NCI-H774 (cell line): ENCODE results near the gene ZBTB20.

Experiments used
- DNase-seq: peaks from one replicate; lab custom pipeline; 2025; lab: John Stamatoyannopoulos, UW

ZBTB20 gene

DNA sequence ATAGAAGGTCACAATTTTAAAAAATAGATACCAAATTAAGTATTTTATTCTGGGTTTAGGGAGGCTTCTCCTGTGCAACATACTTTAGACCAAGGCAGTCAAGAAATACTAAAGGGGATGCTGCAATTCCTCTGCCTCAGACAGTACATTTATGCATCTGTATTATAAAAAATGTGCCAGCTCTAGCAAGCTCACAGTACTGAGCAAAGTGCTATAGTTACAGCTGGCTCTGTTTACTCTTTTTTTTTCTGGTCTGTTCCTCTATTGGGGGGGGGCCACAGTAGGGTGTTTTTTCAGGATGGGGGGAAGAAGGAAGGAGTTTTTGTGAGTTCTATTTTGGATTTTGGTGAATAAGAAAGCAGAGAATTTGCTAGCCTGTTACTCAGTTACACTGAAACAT lies 668.3 kb downstream of the ZBTB20 start:
- no peak for DNase-seq

DNA sequence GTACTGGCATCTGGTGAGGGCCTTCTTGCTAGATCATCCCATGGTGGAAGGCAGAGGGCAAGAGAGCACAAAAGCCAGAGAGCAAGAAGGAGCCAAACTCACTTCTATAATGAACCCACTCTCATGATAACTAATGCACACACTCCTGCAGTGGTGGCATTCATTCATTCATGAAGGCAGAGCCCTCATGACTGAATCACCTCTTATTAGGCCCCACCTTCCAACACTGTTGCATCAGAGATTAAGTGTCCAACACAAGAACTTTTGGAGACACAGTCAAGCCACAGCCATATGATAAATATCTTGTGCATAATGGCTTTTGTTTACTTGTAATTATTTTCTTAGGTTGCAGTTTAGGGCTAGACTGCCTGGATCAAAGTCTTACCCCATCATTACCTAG lies 670.6 kb downstream of the ZBTB20 start:
- DNase-seq, result no peak

DNA sequence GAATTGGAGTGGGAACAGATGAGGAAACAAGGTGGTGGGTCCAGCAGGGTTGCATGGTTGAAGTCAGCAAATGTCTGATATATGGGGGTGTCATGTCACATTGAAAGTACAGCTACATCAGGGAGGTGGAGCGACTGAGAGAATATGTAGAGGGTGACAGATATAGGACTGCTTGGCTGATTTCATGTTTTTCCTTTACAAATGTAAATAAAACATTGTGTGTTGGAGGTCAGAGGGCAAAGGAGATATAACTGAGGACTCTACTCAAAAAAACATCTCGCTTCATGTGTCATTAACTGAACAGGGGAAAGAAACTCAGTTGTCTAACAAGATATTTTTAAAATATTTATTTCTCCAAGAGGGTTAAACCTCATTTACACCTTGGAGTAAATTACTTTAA lies 675.6 kb downstream of the ZBTB20 start:
- DNase-seq, result no peak

DNA sequence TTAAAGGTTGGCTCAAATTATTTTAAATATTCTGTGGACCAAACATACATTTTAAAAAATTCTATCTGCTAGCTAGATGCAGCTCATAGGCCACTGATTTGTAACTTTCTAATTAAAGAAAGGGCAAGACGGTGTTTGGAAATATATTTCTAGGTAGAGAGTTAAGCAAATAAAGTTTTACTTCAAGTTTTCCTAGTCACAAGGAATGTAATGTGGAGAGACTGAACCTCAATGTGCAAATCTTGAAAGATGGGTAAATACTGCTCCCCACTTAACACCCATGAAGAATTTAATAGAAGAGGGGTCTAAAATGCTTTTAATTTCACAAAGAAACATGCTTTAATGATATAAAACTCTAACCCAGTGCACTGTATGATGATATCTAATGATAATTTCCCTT lies 678.0 kb downstream of the ZBTB20 start:
- DNase-seq, result no peak

DNA sequence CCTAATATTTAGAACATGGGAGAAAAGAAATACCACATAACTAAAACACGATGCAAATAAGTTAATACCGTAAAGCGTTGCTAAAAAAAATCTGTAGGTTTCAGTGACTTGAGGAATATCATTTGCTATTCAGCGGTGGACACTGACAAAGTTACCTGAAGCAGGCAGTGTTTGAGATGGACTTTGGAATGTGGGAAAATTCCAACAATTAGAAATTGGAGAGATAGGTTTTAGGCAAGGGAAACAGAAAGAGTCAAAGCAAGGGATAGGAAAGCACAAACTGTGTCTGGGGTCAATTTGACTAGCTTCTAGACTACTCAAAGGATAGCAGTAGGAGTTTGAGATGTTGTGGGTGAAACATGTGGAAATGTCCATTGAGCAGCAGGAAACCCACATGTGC lies 680.3 kb downstream of the ZBTB20 start:
- no peak for DNase-seq

DNA sequence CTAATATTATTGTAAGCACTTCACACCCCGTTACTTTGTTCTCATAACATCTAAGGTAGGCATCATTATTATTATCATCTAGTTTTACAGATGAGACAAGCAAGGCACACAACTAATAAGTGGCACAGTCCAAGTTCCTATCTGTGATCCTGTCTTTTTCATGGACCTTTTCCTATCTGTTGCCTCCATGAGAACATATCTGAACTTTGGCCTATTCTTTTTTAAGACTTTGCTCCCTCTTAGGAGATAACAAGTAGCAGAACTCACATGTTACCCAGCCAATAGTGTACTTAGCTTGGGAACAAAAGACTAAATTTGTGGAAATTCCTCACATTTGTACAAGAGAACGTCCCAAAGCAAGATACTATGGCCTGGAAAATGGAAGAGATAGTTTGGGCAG lies 680.8 kb downstream of the ZBTB20 start:
- no peak for DNase-seq

DNA sequence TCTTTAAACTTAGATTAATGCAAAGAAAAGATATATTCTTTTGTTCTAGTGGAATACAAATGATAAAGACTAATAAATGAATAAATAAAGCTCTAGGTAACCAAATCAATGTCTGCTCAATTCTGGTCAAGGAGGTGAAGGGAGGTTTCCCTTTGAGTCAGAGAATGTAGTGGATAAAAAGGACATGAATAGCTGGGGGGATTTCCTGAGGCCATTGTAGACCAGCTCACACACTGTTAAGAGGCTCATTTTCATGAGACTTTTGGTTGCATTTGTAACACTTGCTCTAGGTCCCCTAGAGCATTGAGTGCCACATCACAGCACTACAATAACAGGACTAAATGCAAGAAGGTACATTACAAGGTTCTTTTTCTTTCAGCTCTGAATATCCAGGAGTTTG lies 682.5 kb downstream of the ZBTB20 start:
- no peak for DNase-seq

DNA sequence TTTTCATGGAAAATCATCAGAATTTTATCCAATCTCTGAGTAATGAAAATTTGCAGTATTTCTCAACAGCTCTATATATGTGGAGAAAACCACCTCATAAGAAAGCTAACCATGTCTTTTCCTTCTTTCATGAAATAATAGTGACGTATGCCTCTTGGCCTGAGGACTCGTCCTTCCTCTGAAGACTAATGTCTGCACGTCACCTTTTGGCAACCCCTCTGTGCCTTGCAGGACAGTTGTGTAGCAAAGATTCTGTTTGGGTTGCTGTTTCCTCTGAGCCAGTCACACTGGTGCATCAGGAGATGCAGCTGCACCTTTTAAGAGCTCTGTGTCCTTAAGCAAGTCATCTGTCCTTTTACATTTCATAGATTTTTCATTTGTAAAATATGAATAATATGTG lies 684.3 kb downstream of the ZBTB20 start:
- no peak for DNase-seq

DNA sequence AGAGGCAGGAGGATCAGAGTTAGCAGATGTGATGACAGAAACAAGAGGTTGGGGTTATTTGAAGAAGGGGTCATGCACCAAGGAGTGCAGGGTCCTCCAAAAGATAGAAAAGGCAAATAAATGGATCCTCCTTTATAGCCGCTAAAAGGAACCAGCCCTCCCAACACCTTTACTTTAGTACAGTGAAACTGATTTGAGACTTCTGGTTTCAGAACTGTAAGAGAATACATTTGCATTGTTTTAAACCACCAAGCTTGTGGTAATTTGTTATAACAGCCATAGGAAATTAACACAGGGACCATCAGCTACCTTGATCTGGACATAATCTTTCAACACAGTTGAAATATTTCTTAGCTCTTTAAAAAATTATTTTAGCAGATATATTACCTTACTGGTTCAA lies 686.6 kb downstream of the ZBTB20 start:
- no peak for DNase-seq

DNA sequence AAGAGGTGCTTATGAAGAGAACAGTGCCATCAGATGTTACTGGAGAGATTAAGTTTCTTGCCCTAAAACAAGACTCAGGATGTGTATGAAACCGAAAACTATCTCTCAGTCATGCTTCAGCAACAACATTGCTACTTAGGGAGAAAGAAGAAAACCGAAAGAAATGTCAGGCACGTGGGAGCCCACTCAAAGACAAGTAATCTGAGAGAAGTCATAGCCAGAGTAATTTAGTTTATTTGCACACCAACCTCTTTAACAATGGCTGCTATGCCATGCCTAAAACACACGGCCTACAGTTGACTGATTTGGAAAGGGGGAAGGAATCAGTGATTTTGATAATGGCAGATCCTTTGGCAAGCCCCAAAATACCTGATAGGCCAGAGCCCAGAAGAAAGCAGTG lies 690.3 kb downstream of the ZBTB20 start:
- no peak for DNase-seq

DNA sequence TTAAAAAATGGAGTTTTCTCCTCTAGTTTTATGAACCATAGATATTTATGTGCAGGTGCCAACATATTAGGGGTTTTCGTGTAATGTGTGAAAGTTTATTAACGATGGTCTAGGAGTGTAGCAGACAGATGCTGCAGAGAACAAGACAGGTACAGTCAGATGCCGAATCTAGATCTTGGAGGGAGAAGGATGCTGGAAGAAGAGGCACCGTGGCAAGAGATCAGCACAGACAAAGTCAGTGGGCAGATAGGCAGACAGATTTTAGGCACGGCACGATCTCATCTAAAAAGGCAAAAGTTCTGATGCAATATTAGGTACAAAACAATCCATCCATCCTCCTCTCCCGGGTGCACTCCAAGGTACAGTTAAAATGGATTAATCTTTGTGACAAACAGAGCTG lies 691.7 kb downstream of the ZBTB20 start:
- DNase-seq, result no peak

DNA sequence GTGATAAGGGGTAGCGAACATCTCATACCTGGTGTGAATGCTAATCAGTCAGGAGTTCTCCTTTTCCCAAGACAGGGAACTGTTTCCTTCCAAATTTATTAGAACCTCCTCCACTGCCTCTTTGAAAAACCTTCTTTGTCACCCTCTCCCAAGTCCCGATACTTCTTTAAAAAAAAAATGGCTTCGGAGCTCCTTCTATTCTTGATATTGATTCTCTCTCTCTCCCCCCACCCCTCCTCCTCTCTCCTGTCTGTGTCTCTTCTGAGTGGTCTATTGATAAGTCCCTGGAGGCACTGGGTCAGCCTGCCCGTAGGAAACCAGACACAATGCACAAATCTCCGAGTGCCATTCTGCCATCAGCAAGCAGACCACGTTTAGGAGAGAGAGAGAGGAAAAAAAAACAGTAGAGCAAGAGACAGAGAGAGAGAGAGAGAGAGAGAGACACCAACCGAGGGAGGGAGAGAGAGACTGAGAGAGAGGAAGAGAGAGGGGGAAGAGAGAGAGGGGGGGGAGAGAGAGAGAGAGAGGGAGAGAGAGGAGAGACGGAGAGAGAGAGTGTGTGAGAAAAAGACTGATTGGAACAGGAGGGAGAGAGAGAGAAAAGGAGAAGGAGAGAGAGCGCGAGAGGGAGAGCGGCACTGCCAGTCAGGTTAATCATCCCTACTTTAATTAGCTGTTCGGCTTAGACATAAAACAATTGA lies 692.4 kb downstream of the ZBTB20 start:
- no peak for DNase-seq

DNA sequence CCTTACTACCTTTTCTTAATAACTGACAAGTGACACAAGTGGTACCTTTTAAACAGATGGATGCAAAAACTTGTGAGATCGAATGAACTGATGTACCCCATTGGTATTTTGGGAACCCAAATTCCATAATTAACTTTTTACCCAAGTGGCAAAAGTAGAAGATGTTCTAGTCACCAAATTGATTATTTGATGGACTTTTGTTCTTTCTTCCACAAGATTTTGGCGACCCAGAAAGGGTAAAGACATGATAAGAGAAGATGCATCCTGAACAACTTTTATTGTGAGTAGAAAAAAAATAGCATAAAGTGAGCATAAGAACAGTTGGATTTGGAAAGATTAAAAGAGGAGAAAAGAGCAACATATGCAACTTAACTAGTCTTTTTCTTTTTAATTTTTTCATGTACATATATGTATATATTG lies 693.7 kb downstream of the ZBTB20 start:
- DNase-seq, result no peak

DNA sequence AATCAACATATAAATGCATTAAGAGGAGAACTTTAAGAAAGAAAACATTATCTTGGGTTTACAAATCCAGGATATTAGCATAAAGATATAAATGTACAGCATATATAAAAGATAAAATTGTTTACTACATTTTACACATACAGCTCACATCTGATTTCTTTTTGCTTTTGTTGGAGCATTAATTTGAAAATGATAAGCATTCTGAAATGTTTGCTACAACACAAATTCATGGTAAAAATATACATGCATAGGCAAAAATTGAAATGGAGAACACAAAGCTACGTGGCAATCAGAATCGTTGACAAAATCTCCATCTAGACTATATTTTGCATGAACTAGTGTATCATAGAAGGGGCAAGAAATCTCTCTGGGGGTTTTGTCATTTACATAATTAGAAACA lies 694.2 kb downstream of the ZBTB20 start:
- no peak for DNase-seq

DNA sequence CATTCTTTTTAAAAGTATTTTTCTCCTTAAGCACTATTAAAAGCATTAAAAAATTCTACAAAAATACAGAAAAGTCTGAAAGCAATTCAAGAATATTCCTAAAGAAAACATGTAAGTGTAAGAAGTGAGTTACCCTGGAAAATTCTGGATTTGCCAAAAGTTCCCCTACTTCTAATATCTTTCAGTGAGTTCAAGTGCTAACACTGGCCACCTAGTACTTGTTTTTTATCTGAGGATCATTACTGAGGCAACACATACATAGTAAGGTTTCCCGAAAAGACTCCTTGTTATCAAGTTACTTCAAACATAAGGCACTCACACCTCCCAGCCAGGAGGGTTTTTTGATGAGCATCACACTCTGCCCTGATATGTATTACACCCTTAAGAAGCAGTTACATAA lies 694.8 kb downstream of the ZBTB20 start:
- no peak for DNase-seq

DNA sequence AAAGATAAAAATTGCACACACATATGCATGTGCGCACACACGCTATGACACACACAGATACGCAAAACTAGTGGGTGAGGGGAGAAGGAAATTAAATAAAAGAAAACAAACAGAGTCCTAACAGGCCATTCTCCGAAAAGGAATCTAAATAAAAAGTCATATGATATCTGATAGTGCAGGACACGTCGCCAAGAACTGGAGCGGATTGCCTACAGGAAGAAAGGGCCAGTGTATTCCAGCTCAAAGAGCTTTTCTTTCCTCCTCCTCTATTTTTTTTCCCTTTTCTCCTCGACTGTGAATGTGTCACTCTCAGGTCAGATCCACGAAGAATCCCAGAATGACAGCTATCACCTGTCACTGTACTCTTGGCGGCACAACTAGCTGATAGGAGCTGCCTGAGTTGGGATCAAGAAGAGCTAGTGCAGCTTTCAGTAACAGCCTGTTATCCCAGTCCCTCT lies 695.5 kb downstream of the ZBTB20 start:
- no peak for DNase-seq

DNA sequence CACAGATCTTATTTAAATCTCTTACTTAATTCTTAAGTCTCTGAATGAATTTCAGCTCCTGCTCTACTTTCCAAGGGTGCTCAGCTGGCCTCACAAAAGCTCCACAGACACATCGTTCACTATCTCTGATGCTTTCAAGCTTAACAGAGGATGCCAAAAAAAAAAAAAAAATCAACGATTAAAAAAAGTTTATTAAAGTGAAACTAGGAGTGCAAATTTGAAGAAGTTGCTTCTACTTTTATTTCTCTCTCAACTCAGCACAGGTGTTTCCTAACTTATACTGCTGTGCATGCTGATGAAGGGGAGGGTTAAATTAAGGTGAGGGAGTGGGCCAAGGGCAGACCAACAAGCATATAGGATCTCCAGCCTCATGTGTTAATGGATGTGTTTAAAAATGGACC lies 696.0 kb downstream of the ZBTB20 start:
- no peak for DNase-seq

DNA sequence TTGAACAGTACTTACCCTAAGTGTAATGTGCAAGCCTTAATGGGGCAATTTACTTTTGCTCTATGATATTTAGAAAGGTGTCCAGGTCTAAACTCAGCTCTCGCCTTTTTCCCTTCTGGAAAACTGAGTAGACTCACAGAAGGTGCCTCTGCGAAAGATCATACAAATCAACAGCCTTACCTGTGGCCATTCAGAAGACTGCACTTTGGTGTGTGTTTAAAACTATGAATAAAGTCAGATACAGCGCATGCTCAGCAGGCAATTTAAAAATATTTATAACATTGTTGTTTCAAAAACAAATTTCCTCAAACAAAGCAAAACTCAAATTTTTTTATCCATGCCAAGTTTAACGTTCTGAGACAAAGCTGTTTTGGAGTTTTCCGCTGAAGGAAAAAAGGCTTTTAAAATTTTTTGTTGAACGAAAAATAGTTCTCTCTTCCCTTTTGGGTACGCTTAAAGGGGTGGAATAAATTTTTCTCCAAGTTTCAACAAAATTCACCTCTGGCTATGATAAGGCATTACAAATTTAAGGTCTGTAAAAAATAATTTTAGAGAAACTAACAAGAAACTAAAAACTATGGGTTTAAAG lies 697.0 kb downstream of the ZBTB20 start:
- no peak for DNase-seq

DNA sequence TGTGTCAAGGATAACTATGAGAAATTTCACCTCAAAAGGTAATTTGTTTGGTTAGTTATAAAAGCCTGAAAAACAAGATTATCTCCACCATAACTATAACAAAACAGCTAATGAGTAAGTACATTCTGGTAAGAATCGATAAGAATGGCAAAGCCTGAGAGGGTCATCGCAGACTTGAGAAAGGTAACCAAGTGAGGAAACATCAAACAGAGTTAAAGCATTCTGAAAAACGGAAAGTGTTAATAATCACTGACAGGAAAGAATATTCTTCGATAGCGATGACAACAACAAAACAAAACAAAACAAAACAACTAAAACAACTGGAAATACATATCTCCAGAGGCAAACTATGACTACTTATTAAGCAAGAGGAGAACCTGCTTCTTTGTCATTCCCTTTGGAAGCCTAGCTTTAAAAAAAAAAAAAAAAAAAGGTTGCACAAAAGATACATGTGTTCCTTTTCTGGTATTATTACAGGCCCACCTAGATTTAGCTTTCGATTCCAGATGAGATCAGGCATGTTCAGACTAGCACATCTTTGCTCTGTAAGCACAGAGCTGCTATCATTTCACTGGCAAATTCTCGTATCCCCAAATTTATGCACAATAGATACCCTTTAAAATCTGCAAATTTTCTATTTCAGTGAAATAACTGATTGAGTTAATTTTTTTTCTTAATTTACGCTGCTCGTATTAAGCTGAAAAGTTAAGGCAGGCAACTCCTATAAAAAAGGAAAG lies 697.6 kb downstream of the ZBTB20 start:
- no peak for DNase-seq

DNA sequence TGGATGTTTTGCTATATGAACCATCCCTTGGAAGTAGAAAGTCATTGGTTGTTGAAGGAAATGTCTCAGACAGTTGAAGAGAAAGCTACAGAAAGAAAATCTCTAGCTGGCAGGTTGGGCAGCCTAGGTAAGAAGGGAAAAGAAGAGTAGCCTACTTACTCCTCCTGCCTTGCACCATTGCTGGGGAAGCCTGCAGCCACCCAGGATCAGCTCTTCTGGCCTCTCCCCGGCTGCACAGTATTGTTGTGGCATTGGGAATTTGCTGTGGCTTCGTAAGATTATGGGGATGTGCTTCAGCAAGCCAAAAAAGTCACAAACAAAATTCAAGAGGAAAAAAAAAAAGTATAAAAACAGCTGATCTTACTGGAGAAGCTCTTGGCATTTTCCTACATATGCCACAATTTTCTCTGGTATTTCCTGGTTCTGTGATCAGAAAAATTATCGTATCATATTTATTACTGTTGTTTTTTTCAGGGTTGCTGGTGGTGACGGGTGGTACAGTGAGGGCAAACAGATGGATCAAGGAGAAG lies 699.1 kb downstream of the ZBTB20 start:
- DNase-seq, result no peak

DNA sequence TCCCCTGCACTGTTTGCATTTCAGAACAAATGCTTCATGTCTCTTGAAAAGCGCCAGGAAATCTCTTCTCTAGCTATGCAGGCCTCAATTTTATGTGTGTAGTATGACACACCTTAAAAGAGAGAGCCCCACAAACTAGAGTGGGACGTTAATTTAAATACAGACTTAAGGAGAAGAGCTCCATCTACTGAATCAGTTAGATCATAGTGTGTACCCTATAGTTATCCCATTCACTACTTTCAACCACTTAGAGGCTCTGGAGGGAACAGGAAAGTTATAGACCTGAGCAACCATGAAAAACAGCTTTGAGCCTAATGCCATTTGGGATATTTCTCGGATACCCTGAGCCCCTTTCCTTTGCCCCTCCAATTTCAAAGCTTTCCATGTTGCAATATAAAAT lies 699.5 kb downstream of the ZBTB20 start:
- DNase-seq, result no peak

DNA sequence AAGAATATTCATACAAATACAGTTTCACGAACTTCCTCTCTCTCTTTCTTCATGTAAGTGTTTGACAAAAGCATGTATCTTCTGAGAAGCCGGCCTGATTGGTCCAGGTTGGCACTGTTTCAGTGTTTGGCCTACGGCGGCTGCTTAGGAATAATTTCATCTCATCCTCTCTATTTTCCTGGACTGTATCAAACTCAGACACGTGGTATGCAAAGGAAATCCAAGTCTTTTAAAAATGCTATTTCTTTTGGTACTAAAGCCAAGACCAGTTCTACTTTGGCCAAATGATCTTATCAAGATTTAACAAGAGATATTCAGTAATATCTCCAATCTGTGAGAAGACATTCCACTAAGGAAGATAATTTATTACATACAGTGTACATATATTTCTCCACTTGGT lies 700.5 kb downstream of the ZBTB20 start:
- no peak for DNase-seq

DNA sequence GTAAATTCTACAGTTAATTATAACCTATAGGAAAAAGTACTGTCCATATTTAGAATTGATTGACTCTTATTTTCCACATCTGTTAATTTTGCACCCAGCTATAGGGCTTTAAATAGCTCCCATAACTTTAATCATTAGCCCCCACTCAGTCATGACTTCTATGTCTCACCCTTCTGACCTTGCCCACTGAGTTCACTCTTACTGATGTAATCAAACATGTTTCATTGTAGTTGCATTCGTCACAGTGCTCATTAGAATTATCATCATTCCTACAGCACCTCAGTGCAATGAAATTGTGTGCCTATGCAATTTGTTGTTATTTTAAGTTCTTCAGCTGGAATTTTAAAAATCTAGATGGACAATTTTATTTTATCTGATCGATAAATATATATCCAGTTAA lies 701.9 kb downstream of the ZBTB20 start:
- DNase-seq, result no peak
